H1 (cell line): ENCODE results near the gene DAZAP2. TPM values are rescaled to one million over a fixed set of nuclear protein-coding genes. Genes with fewer than 3 reads are reported as not detected.

Experiments used
- FOSL1 ChIP-seq: IDR thresholded peaks from 2 replicates; pipeline ENCODE4 v1.6.1; 2011; ENCODE audit warnings: mild to moderate bottlenecking, low read depth, low read length, moderate library complexity; ENCODE audit not compliant: insufficient read depth
- SP4 ChIP-seq: IDR thresholded peaks from 2 replicates; pipeline ENCODE4 v1.6.1; 2012; ENCODE audit warnings: low read length, inconsistent platforms
- USF2 ChIP-seq: IDR thresholded peaks from 2 replicates; pipeline ENCODE4 v1.6.1; 2011; ENCODE audit warnings: low read length, improper control_type of control experiment
- polyA plus RNA-seq, 7 experiments: library from polyadenylated mRNA; depleted of rRNA in 3 of 7; stranded (reverse) in 5 of 7; unstranded in 2 of 7; fragments of >200 nt in 5 of 7; fragments of 200-250 nt in 2 of 7; gene quantifications; 1 replicate in 5 of 7; 2 replicates in 1 of 7; 4 replicates in 1 of 7; pipeline versions ENCODE4 v1.2.1 to v1.2.3, GENCODE V29; 2011 to 2013; ENCODE audit warnings: missing spikeins in 2 of 7, mixed read lengths in 2 of 7
- total RNA-seq: library from RNA; stranded (reverse); fragmentation: NEBNext Ultra II Directional; extraction: Animal tissue kit (Norgen Biotek cat#: 25700); gene quantifications from 2 replicates; pipeline ENCODE4 v1.2.1, GENCODE V29; 2021

DAZAP2 gene
- total and polyA plus RNA-seq, 2 of the 8 experiments (the other 6 are each of a cell fraction or from before 2014, with no cell fraction given), result 27.1 to 77.2 TPM

- TF ChIP-seq SP4 (no peak), FOSL1 (no peak), USF2 (no peak)
- TF ChIP-seq, all 59 proteins: peak for 0
Measured at GRCh38 chr12:51242120-51242519, 3.5 kb downstream of the DAZAP2 start (continued).
